Stimulated activated CD4-positive, alpha-beta T cell treated with anti-CD3 and anti-CD28 coated beads, Interleukin-12 subunit alpha, Interleukin-12 subunit beta, amount 100 ng/mL, for 24 hours (primary cell): ENCODE results near the gene TSPAN2.

Experiments
- DNase-seq, 2 experiments: peaks; one replicate each; pipeline ENCODE4 v3.0.0-alpha.2; 2020; ENCODE audit warnings: low read depth in 2 of 2

The TSPAN2 gene

GRCh38 chr1:115074839-115075534 is 14.3 kb downstream of the TSPAN2 start:
- no peak for DNase-seq

GRCh38 chr1:115073298-115074087 is 15.8 kb downstream of the TSPAN2 start:
- DNase-seq: no peak

DNA sequence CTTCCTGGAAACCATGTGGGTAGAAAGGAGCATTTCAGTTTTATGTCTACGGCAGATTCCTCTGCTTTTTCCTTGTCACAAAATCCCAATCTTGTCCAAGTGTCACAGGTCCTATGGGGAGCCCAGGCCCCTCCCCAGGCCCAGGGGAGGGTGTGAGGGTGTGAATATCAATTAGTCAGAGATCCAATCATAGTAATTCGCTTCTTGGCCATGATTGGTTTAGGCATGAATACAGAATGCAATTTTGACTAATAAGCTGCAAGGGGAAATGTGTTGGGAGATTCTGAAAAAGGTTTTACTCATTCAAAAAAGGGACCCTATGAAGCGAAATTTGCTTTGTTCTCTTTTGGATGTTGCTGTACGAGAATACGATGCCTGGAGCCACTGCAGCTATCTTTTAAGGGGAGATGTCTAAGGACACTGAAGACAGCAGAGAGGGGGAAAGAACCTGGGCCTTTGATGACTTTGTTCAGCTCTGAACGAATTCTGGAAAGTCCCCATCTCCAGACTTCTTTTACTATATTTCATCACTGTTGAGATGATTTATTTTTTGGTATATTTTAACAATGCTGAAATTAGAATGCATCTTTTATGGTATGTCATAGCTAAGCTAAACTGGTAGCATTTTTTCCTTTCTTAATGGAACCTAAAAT is 18.2 kb downstream of the TSPAN2 start:
- DNase-seq: no peak

GRCh38 chr1:115069659-115070308 is 19.5 kb downstream of the TSPAN2 start:
- DNase-seq: no peak

GRCh38 chr1:115068826-115069585 is 20.3 kb downstream of the TSPAN2 start:
- no peak for DNase-seq

- DNase-seq: no peak
Observed at GRCh38 chr1:115067161-115067859, 22.0 kb downstream of the TSPAN2 start.

- DNase-seq: no peak
Observed at GRCh38 chr1:115065021-115065420, 24.3 kb downstream of the TSPAN2 start.

DNA sequence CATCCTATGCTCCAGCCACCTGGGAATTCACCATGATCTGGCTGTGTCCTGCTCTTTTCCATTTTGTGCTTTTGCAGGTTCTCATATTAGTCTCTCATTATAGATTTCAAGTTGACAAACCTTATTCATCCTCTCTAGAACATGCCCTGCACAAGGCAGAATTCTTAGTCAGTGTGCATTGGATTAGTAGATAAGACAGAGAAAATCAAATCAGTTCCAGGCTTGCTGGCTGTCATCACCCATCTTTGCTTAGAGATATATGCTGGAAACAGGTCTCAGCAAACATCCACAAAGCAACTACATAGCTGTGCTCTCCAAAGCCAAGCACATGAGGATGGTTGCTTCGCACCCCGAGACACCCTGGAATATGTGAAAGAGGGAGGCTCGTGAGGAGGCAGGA is 24.8 kb downstream of the TSPAN2 start:
- no peak for DNase-seq

- no peak for DNase-seq
Observed at GRCh38 chr1:115063228-115063901, 25.9 kb downstream of the TSPAN2 start.

- DNase-seq: peak; percentile 66 to 75
Observed at GRCh38 chr1:115062542-115063004, 26.7 kb downstream of the TSPAN2 start.

- DNase-seq: no peak
Observed at GRCh38 chr1:115060501-115060900, 28.8 kb downstream of the TSPAN2 start.

DNA sequence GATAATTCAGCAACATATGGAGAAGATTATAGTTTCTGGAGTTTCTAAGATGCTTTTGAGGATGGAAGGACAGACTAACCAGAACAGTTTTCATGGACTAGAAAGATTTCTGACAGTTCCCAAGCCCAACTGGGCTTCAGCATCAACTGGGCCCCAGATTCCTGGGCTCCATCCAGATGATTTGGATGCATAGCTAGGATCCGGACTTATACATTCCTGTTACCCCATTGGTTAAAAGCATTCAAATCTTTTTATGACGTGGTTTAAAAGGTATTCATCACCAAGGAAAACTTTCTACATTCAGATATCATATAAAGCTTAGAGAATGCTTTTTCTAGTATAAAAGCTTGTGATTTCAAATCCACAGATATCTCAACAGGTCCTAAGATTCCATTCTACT is 30.0 kb downstream of the TSPAN2 start:
- DNase-seq: no peak

DNA sequence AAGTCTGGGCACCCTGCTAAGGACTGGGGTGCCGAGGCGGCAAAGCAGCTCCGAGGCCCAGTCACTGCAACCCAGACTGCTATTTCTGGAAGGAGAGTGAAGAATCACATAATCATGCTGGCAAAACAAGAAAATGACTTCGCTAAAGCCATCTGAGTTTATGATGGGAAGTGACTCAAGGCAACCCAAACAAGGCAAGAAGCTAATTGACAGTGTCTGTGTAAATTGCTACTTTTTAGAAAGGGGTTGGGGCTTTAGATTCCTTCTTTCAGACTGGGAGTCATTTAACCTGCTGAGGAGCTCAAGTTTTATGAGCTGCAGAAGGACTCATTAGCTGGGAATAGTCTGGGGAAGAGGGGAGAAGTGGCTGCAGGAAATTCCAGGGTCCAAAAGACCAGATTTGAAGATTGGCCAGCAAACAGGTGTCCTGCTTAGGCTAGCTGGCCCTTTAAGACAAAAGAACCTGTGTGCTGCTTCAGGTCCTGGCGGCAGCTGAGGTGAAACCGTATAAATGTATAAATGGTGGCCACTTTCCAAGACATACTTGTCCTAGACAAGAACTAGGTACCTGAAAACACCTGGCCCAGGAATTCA is 31.5 kb downstream of the TSPAN2 start:
- DNase-seq: no peak

DNA sequence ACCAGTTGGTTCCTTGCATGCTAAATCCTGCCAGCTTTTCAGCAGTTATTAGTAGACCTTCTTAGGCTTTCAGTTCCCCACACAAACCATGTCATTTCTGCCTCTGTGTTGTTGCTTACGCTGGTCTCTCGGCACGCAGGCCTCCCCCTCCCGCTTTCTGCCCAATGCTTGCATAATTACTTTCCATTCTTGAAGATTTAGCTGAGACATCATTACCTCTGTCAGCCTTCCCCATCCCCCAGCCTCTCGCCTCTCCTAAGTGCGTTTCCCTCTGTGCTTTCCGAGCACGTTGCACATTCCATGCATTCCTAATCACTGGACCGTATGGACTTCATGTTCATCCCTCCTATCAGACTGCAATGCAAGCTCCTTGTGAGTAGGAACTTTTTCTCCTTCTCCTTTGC is 32.9 kb downstream of the TSPAN2 start:
- DNase-seq: no peak

- DNase-seq: peak; percentile 28 to 49
Observed at GRCh38 chr1:115052454-115053083, 36.7 kb downstream of the TSPAN2 start.

DNA sequence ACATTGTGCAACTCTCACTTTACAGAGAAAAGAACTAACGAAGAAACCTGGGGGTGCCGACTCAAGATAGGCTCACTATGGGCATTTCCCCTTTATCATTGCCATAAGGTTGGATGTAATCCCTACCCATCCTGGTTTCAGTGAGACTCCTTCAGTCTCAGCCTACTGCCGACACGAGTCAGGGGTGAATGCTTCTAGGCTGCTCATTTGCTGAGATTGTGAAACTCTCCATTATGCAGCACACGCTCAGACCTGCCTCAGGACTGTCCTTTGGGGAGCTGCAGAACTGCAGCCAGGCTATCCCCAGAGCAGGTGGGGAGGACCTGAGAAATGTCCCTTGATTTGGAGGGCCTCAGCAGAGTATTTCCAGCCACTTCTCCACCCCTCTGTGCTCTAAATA is 37.5 kb downstream of the TSPAN2 start:
- no peak for DNase-seq

DNA sequence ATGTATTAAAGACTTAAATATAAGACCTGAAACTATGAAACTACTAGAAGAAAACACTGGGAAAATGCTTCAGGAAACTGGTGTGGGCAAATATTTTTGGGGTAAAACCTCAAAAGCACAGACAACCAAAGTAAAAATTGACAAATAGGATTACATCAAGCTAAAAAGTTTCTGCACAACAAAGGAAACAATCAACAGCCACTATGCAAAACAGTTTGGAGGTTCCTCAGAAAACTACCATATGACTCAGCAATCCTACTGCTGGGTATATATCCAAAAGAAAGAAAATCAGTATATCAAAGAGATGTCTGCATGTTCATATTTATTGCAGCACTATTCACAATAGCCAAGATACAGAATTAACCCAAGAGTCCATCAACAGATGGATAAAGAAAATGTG is 42.6 kb downstream of the TSPAN2 start:
- DNase-seq: no peak

DNA sequence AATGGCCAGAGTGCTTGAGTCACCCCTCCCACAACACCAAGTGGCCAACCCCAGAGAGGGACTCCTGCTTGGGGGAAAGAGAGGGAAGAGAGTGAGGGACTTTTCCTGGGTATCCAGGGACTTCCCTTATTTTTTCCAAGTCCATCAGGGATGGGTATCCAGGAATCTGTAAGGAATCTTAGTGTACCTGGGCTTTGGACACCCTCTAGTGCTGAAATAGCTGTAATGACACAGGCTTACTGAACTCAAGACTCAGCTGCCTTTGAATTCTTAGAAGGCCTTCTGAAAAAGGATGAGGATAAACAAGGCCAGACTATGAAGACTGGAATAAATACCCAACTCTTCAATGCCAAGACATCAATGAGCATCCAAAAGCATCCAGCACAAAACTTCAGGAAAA is 47.6 kb downstream of the TSPAN2 start:
- DNase-seq: no peak

- DNase-seq: no peak
Observed at GRCh38 chr1:115040501-115040900, 48.8 kb downstream of the TSPAN2 start.
